Stimulated activated CD8-positive, alpha-beta memory T cell treated with anti-CD3 and anti-CD28 coated beads, Interleukin-4, amount 100 ng/mL, for 1 hour (primary cell): ENCODE results near the gene CRKL.
"Not testable (repeated sequence)": the region's sequence is repeated elsewhere in the genome, so short reads cannot be mapped to it uniquely, and the experiment has no call there.

ENCODE experiments used
- DNase-seq, 2 donors: peaks; one replicate each; pipeline ENCODE4 v3.0.0-alpha.2; 2020; ENCODE audit warnings: low read depth in 2 of 2, low spot score in 1 of 2

Gene CRKL

GRCh38 chr22:20965888-20966855 is 49.0 kb downstream of the CRKL start:
- no peak for DNase-seq

GRCh38 chr22:20966883-20967696 is 49.9 kb downstream of the CRKL start, which contains the start of gene AIFM3:
Gene AIFM3 (plus strand): TSS chr22:20967255. CDS start chr22:20967945, 690 bp downstream.
- DNase-seq = no peak

- no peak for DNase-seq
Measured at GRCh38 chr22:20967697-20968211, 50.5 kb downstream of the CRKL start.

- DNase-seq = no peak
Measured at GRCh38 chr22:20968281-20968977, 51.2 kb downstream of the CRKL start.

- DNase-seq = no peak
Measured at GRCh38 chr22:20970939-20971657, 53.9 kb downstream of the CRKL start.

GRCh38 chr22:20972014-20972694 is 54.9 kb downstream of the CRKL start:
- not testable (repeated sequence) for DNase-seq

GRCh38 chr22:20972933-20973577 is 55.8 kb downstream of the CRKL start:
- DNase-seq = no peak

- no peak for DNase-seq
Measured at GRCh38 chr22:20973634-20974286, 56.6 kb downstream of the CRKL start.

GRCh38 chr22:20974336-20974955 is 57.2 kb downstream of the CRKL start:
- DNase-seq = no peak

- DNase-seq = no peak
Measured at GRCh38 chr22:20975541-20976290, 58.5 kb downstream of the CRKL start.

- no peak for DNase-seq
Measured at GRCh38 chr22:20976291-20976877, 59.2 kb downstream of the CRKL start.

- no peak for DNase-seq
Measured at GRCh38 chr22:20977019-20977418, 59.8 kb downstream of the CRKL start.

GRCh38 chr22:20977516-20978170 is 60.4 kb downstream of the CRKL start:
- no peak for DNase-seq

GRCh38 chr22:20978419-20978818 is 61.2 kb downstream of the CRKL start:
- no peak for DNase-seq

GRCh38 chr22:20979243-20979809 is 62.1 kb downstream of the CRKL start:
- DNase-seq = peak in 1 of 2 donors; percentile 26

GRCh38 chr22:20979940-20980453 is 62.8 kb downstream of the CRKL start:
- DNase-seq = no peak
